A673 (cell line): Measurements from ENCODE around the gene ZNRF2. TPM values are rescaled to one million over a fixed set of nuclear protein-coding genes. Genes with fewer than 3 reads are reported as not detected.

ENCODE experiments used
- BruUV-seq: library from RNA; stranded (reverse); fragments of 400-500 nt; replicated peaks from 2 replicates; lab custom pipeline; 2021; lab: Mats Ljungman, UMichigan
- CTCF ChIA-PET: fragments of 300-600 bp; sonication (Branson Sonifier 250); formaldehyde crosslinking; loops from one replicate; lab custom pipeline; 2022; ENCODE audit warnings: antibody characterized with exemption; lab: Charles Lee
- POLR2A ChIA-PET: fragments of 300-600 bp; sonication (Branson Sonifier 250); formaldehyde crosslinking; loops from one replicate; lab custom pipeline; 2022; ENCODE audit warnings: antibody characterized with exemption; ENCODE audit not compliant: low non-redundant PET; lab: Charles Lee
- DNase-seq: peaks from one replicate; pipeline ENCODE4 v3.0.0-alpha.2; 2015; ENCODE audit warnings: low spot score
- H3K27ac ChIP-seq: fragments of 200-600 bp; sonication (generic); 2 replicates; pipeline ENCODE4 v1.5.1; 2016; ENCODE audit warnings: mixed run types, low read depth, mild to moderate bottlenecking, mixed read lengths, antibody characterized with exemption, low read length; ENCODE audit not compliant: poor library complexity, severe bottlenecking
- H3K27me3 ChIP-seq: fragments of 200-600 bp; sonication (generic); replicated peaks from 2 replicates; pipeline ENCODE4 v1.6.1; 2017; ENCODE audit warnings: mixed run types, low read depth, mild to moderate bottlenecking, mixed read lengths, antibody characterized with exemption, low read length; ENCODE audit not compliant: insufficient read depth, poor library complexity
- H3K36me3 ChIP-seq: fragments of 200-600 bp; sonication (generic); 2 replicates; pipeline ENCODE4 v1.6.1; 2016; ENCODE audit warnings: mixed run types, mild to moderate bottlenecking, mixed read lengths, antibody characterized with exemption, low read length; ENCODE audit not compliant: insufficient read depth, poor library complexity, severe bottlenecking
- H3K4me1 ChIP-seq: fragments of 200-600 bp; sonication (generic); 2 replicates; pipeline ENCODE4 v1.6.1; 2017; ENCODE audit warnings: mixed run types, mild to moderate bottlenecking, mixed read lengths, antibody characterized with exemption, low read length; ENCODE audit not compliant: insufficient read depth, poor library complexity, severe bottlenecking
- H3K4me3 ChIP-seq: fragments of 200-600 bp; sonication (generic); 2 replicates; pipeline ENCODE4 v1.5.1; 2016; ENCODE audit warnings: low read depth, mixed run types, mild to moderate bottlenecking, mixed read lengths, low read length; ENCODE audit not compliant: poor library complexity, severe bottlenecking
- H3K9me3 ChIP-seq: fragments of 200-600 bp; sonication (generic); 2 replicates; pipeline ENCODE4 v1.6.1; 2016; ENCODE audit warnings: mixed run types, low read depth, mild to moderate bottlenecking, mixed read lengths, antibody characterized with exemption, low read length; ENCODE audit not compliant: poor library complexity, severe bottlenecking
- CTCF ChIP-seq: fragments of 300-800, 200-600 bp; sonication (generic); conservative IDR thresholded peaks from 2 replicates; pipeline ENCODE4 v1.5.1; 2017; ENCODE audit warnings: low read depth, mild to moderate bottlenecking, antibody characterized with exemption, low read length, moderate library complexity, mixed read lengths
- EZH2 ChIP-seq: fragments of 200-600 bp; sonication (generic); IDR thresholded peaks from 2 replicates; pipeline ENCODE4 v1.6.1; 2017; ENCODE audit warnings: borderline replicate concordance, low read depth, mild to moderate bottlenecking, mixed read lengths, antibody characterized with exemption, low read length; ENCODE audit not compliant: poor library complexity, severe bottlenecking
- intact Hi-C: fragments of 100-400 bp; cut with micrococcal nuclease; formaldehyde crosslinking; loops from one replicate; pipeline ENCODE4 v1.10.0; 2022; ENCODE audit not compliant: unreplicated experiment
- total RNA-seq: library from RNA; stranded (reverse); gene quantifications from 2 replicates; pipeline ENCODE4 v1.2.3, GENCODE V29; 2021

Gene ZNRF2
- total RNA-seq, 1 experiment from 2014 or later: 8.1 TPM

GRCh38 chr7:30270921-30271320, 13.5 kb upstream of the ZNRF2 start:
- DNase-seq: no peak
- ChIA-PET POLR2A (no interaction called here), CTCF (no interaction called here)
- intact Hi-C loops: no loop called here
- no peaks in the 10 kb centered on the region for H3K36me3 ChIP-seq
- BruUV-seq: no TSS peak
- no peak overlapping the region for H3K4me3 ChIP-seq
- H3K4me1 ChIP-seq: no peaks in the 10 kb centered on the region
- TF ChIP-seq CTCF: no peak
- TF ChIP-seq EZH2: no peak
- H3K27me3 ChIP-seq: no peaks in the 10 kb centered on the region
- no peaks in the 10 kb centered on the region for H3K9me3 ChIP-seq
- no peak overlapping the region for H3K27ac ChIP-seq

- Histone ChIP-seq H3K27ac (no peak overlapping the region), H3K27me3 (no peaks in the 10 kb centered on the region), H3K9me3 (no peaks in the 10 kb centered on the region), H3K36me3 (no peaks in the 10 kb centered on the region), H3K4me1 (no peaks in the 10 kb centered on the region), H3K4me3 (no peak overlapping the region)
- intact Hi-C loops: no loop called here
- CTCF ChIA-PET: no interaction called here
- no TSS peak for BruUV-seq
- TF ChIP-seq EZH2 (no peak), CTCF (no peak)
- DNase-seq: no peak
- POLR2A ChIA-PET: no interaction called here
Measured at GRCh38 chr7:30272126-30272525, 12.3 kb upstream of the ZNRF2 start.

GRCh38 chr7:30273552-30273951, 10.8 kb upstream of the ZNRF2 start:
- intact Hi-C loops: no loop called here
- CTCF ChIA-PET: no interaction called here

More at GRCh38 chr7:30273552-30273951, 10.8 kb upstream of the ZNRF2 start:
- no peaks in the 10 kb centered on the region for H3K27me3 ChIP-seq
- no peaks in the 10 kb centered on the region for H3K36me3 ChIP-seq
- H3K9me3 ChIP-seq: no peaks in the 10 kb centered on the region
- no TSS peak for BruUV-seq
- TF ChIP-seq EZH2 (no peak), CTCF (no peak)
- no peak overlapping the region for H3K4me3 ChIP-seq
- H3K4me1 ChIP-seq: no peaks in the 10 kb centered on the region
- no peak overlapping the region for H3K27ac ChIP-seq
- POLR2A ChIA-PET: no interaction called here
- no peak for DNase-seq
